Transverse colon (tissue), 3 donors: Measurements from ENCODE around the gene COX7A2L.

Experiments used
- CTCF ChIP-seq, 5 experiments: fragments of 200-600 bp in 3 of 5; fragments of 450-650 bp in 2 of 5; sonication (generic) in 3 of 5; IDR thresholded peaks; 1 replicate in 2 of 5; 2 replicates in 3 of 5; pipeline ENCODE4 v1.5.1; 2016 to 2017; ENCODE audit warnings: antibody characterized with exemption in 5 of 5, inconsistent platforms in 3 of 5, mild to moderate bottlenecking in 2 of 5, moderate library complexity in 1 of 5
- POLR2A ChIP-seq: fragments of 450-650 bp; IDR thresholded peaks from one replicate; pipeline ENCODE4 v1.6.1; 2016; ENCODE audit warnings: antibody characterized with exemption, mild to moderate bottlenecking, moderate library complexity

DNA sequence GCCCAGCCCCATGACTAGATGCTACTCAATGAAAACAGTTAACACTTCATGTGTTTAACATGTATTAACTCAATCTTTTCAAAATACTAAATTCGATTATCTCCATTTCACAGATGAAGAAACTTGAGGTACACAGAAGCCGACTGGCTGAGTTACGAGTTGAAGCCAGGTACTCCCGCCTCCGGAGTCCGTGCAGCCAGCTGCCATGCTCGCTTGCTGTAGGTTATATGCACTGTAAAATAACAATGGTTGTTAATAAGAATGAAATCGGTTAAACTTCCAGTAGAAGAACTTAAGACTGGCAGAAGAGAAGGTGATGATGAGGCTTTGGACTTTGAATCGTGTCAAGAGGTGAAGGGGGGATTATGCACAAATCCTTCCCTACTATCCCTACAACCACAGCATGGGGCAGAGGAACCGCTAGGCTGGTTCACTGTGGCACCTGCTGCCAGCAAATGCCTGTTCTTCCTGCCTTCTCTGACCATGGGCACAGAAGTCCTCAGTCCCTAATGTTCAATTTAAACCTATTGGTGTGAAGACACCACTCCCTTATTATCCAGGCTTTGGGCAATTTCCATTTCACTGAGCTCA, 25.4 kb downstream of the COX7A2L start:
- TF ChIP-seq CTCF (IDR thresholded peaks at IDR 0.05): no peak
- TF ChIP-seq POLR2A: no peak
